Adipocyte (in vitro differentiated cells): ENCODE results near the gene NDUFB7.
A peak's percentile ranks its signal among the peaks of the same experiment; 100 is the strongest.
"Not testable (repeated sequence)": the region's sequence is repeated elsewhere in the genome, so short reads cannot be mapped to it uniquely, and the experiment has no call there.

Experiments
- DNase-seq: peaks from one replicate; pipeline ENCODE4 v3.0.0-alpha.2; 2015; ENCODE audit warnings: low read depth
- H3K27me3 ChIP-seq: replicated peaks from 2 replicates; pipeline ENCODE4 v1.7.0; 2013; ENCODE audit warnings: mild to moderate bottlenecking, low read length, moderate library complexity; ENCODE audit not compliant: control insufficient read depth, insufficient read depth
- H3K36me3 ChIP-seq: 2 replicates; pipeline ENCODE4 v1.7.0; 2013; ENCODE audit warnings: low read length, mild to moderate bottlenecking, moderate library complexity; ENCODE audit not compliant: control insufficient read depth, insufficient read depth, severe bottlenecking
- H3K4me1 ChIP-seq: 2 replicates; pipeline ENCODE4 v1.7.0; 2013; ENCODE audit warnings: mild to moderate bottlenecking, low read length, moderate library complexity; ENCODE audit not compliant: control insufficient read depth, insufficient read depth
- H3K4me3 ChIP-seq: 2 replicates; pipeline ENCODE4 v1.7.0; 2013; ENCODE audit warnings: mild to moderate bottlenecking, low read length, moderate library complexity
- H3K9ac ChIP-seq: 2 replicates; pipeline ENCODE4 v1.7.0; 2013; ENCODE audit warnings: mild to moderate bottlenecking, low read length, moderate library complexity
- H3K9me3 ChIP-seq: 2 replicates; pipeline ENCODE4 v1.7.0; 2013; ENCODE audit warnings: mild to moderate bottlenecking, low read length, moderate library complexity; ENCODE audit not compliant: control insufficient read depth

Gene NDUFB7

DNA sequence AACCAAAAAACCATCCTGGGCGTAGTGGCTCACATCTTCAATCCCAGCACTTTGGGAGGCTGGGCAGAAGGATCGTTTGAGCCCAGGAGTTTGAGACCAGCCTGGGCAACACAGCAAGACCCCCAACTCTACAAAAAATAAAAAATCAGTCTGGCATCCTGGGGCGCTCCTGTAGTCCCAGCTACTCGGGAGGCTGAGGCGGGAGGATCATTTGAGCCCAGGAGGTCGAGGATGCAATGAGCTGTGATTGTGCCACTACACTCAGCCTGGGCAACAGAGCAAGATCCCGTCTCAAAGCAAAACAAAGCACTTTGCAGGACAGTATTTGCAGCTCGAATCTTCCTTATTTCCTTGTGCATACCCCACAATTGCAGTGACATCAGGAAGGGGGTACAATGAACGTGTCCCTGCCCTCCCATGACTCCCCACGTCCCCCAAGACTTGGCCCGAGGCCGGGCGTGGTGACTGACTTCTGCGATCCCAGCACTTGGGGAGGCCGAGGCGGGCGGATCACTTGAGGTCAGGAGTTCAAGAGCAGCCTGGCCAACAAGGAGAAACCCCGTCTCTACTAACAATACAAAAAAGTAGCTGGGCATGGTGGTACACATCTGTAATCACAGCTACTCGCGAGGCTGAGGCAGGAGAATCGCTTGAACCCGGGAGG, 870 bp downstream of the NDUFB7 start:
- Histone ChIP-seq H3K4me1 (peaks cover 8% of the 10 kb centered on the region), H3K4me3 (peak overlapping the region; percentile 100), H3K9ac (peak overlapping the region; percentile 95), H3K36me3 (peaks cover 8% of the 10 kb centered on the region), H3K9me3 (no peaks in the 10 kb centered on the region), H3K27me3 (no peaks in the 10 kb centered on the region)
- no peak for DNase-seq

DNA sequence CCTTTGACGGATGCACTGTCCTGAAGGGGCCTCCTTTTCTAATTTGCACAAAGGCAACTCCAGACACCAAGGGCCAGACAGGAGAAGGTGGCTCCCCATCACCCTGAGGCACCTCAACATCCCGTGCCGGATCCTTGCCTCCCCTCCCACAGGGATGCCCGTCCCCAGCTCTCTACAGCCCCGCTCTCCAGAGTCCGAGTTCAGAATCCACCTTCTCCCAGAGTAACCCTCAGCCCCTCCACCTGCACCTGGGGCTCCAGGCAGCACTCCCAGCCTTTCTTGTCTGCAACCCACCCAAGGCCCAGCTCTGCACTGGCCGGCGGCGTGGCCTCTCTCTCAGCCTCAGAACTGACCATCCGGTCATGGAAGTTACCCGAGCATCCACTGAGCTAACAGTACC, 4.8 kb downstream of the NDUFB7 start:
- peaks cover 12% of the 10 kb centered on the region for H3K4me1 ChIP-seq
- no peak for DNase-seq
- no peaks in the 10 kb centered on the region for H3K27me3 ChIP-seq
- no peak overlapping the region for H3K9ac ChIP-seq
- no peaks in the 10 kb centered on the region for H3K9me3 ChIP-seq
- H3K4me3 ChIP-seq = no peak overlapping the region
- peaks cover 24% of the 10 kb centered on the region for H3K36me3 ChIP-seq

DNA sequence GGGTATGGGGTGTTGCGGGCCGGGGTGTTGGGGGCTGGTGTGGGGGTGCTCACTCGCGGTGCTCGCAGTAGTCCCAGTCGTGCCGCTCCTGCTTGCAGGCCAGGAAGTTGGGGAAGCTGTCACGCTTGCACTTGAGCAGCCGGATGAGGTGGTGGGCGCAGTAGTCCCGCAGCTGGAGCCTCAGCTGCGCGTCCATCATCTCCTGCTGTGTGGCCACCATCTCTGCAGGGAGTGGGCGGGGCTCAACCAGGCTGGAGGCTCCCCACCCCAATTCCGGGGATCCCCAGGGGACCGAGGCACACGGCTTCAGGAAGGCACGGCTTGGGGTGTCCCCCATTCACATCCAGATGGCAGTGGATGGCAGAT, 5.2 kb downstream of the NDUFB7 start:
- no peak for DNase-seq
- H3K9me3 ChIP-seq = no peaks in the 10 kb centered on the region
- H3K36me3 ChIP-seq = peaks cover 24% of the 10 kb centered on the region
- H3K4me1 ChIP-seq = peaks cover 16% of the 10 kb centered on the region
- no peaks in the 10 kb centered on the region for H3K27me3 ChIP-seq
- no peak overlapping the region for H3K9ac ChIP-seq
- no peak overlapping the region for H3K4me3 ChIP-seq

DNA sequence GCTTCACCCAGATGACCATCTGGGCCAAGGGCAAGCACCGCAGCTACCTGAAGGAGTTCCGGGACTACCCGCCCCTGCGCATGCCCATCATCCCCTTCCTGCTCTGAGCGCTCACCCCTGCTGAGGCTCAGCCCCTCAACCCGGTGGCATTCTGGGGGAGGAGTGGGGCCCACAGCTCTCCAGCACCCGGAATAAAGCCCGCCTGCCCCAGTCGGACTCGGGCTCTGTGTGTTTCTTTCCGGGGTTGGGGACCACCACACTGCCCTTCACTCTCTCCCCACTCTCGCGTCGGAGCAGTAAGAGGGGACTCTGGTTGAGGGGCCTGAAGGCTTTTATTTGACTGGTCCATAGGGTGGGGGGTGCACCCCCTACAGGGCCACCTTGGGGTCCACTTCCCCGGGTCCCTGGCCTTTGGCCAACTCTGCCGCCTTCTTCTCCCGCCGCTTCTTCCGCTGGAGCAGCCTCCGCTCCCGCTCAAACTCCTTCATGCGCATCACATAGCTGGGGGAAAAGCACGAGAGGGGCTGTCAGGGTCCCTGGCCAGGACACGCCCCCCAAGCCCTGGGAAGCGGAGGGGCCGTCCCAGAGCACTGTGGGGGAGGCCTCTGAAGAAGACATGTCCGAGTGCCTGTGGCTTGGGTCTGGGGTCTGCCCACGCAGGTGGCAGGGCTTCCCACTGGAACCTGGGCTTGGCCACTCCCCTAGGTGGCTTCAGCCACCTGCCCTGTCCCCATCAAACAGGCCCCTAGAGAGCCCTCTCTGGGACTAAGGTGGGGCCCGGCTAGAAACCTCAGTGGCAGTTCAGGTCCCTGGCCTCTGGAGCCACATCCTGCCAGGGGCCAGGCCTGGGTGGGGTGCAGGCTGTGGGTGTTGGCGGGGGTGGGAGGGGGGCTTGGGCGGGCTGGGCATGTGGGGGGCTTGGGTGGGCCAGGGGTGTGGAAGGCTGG, 5.8 kb downstream of the NDUFB7 start:
- peaks cover 21% of the 10 kb centered on the region for H3K4me1 ChIP-seq
- no peak overlapping the region for H3K9ac ChIP-seq
- H3K4me3 ChIP-seq = no peak overlapping the region
- no peak for DNase-seq
- H3K27me3 ChIP-seq = no peaks in the 10 kb centered on the region
- H3K9me3 ChIP-seq = no peaks in the 10 kb centered on the region
- H3K36me3 ChIP-seq = peaks cover 24% of the 10 kb centered on the region

DNA sequence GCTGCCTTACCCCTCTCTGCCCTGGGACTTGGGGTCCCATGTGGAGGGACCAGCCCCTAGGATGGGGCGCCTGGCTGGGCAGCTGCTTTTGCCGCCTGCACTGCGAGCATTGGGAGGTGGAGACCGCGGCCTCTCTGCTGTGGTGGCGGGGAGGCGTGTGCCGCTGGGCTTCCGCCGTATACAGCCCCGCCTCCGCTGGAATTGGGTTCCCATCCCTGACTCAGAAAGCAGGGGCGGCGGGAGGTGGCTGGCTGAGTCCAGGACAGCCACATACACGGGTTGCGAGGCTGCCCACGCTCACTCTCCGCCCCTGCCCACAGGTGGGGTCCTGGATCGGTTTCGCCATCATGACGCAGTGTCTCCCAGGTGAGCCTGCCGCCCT, 6.6 kb downstream of the NDUFB7 start:
- no peaks in the 10 kb centered on the region for H3K9me3 ChIP-seq
- no peak for DNase-seq
- H3K4me1 ChIP-seq = peaks cover 22% of the 10 kb centered on the region
- H3K27me3 ChIP-seq = no peaks in the 10 kb centered on the region
- H3K9ac ChIP-seq = no peak overlapping the region
- H3K36me3 ChIP-seq = peaks cover 24% of the 10 kb centered on the region
- H3K4me3 ChIP-seq = no peak overlapping the region

DNA sequence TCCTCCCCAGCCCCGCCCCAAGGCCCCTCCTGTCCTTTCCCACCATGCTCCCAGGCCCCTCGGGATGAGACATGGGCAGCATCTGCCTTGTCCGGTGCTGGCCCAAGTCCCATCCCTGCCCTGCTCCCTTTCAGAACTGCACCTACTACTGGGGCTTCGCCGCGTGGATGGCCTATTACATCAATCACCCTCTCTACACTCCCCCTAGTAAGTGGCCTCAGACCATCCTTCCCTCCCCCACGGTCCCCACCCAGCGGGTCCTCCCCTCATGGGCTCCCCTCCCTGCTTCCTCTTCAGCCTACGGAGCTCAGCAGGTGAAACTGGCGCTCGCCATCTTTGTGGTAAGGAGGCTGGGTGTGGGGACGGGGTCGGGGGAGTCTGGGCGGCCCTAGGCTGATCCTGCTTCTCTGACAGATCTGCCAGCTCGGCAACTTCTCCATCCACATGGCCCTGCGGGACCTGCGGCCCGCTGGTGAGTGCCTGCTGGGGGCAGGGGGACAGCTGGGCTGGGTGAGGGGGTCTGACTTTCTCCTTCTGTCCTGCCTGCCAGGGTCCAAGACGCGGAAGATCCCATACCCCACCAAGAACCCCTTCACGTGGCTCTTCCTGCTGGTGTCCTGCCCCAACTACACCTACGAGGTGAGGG, 7.1 kb downstream of the NDUFB7 start:
- H3K27me3 ChIP-seq, H3K9me3 ChIP-seq, H3K9ac ChIP-seq, DNase-seq, H3K4me3 ChIP-seq: not testable (repeated sequence)
- peaks cover 24% of the 10 kb centered on the region for H3K36me3 ChIP-seq
- H3K4me1 ChIP-seq = peaks cover 27% of the 10 kb centered on the region

DNA sequence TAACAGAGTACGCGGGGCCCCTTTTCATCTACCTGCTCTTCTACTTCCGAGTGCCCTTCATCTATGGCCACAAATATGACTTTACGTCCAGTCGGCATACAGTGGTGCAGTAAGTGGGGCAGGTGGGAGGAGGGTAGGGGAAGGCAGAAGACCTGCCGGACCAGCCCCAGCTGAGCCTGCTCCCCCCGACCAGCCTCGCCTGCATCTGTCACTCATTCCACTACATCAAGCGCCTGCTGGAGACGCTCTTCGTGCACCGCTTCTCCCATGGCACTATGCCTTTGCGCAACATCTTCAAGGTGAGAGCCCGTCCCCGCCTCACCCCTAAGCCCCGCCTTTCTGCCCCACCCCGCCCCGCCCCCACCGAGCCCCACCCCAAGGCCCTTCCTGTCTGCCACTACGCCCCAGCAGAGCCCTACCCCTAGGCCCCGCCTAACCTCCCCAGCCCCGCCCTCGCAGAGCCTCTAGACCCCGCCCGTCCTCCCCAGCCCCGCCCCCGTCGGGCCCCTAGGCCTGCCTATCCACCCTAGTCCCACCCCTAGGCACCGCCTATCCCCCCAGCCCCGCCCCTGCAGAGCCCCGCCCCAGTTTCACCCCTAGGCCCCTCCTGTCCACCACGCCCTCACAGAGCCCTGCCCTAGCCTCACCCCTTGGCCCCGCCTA, 7.7 kb downstream of the NDUFB7 start:
- no peak overlapping the region for H3K9ac ChIP-seq
- H3K4me3 ChIP-seq = no peak overlapping the region
- H3K27me3 ChIP-seq = no peaks in the 10 kb centered on the region
- H3K4me1 ChIP-seq = peaks cover 28% of the 10 kb centered on the region
- H3K9me3 ChIP-seq = no peaks in the 10 kb centered on the region
- DNase-seq = no peak
- peaks cover 24% of the 10 kb centered on the region for H3K36me3 ChIP-seq

DNA sequence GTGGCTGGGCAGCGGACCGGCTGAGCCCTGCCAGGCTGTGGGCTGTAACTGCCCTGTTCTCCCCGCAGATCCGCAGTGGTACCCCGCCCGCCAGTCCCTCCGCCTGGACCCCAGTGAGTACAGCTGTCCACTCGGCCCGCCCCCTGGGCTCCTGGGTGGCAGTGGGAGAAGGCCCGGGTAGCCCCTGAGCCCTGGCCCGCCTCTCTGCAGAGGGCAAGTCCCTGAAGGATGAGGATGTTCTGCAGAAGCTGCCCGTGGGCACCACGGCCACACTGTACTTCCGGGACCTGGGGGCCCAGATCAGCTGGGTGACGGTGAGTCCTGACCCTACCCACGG, 8.3 kb downstream of the NDUFB7 start:
- Histone ChIP-seq H3K4me3 (no peak overlapping the region), H3K36me3 (peaks cover 24% of the 10 kb centered on the region), H3K4me1 (peaks cover 28% of the 10 kb centered on the region), H3K9me3 (no peaks in the 10 kb centered on the region), H3K9ac (no peak overlapping the region), H3K27me3 (no peaks in the 10 kb centered on the region)
- no peak for DNase-seq

DNA sequence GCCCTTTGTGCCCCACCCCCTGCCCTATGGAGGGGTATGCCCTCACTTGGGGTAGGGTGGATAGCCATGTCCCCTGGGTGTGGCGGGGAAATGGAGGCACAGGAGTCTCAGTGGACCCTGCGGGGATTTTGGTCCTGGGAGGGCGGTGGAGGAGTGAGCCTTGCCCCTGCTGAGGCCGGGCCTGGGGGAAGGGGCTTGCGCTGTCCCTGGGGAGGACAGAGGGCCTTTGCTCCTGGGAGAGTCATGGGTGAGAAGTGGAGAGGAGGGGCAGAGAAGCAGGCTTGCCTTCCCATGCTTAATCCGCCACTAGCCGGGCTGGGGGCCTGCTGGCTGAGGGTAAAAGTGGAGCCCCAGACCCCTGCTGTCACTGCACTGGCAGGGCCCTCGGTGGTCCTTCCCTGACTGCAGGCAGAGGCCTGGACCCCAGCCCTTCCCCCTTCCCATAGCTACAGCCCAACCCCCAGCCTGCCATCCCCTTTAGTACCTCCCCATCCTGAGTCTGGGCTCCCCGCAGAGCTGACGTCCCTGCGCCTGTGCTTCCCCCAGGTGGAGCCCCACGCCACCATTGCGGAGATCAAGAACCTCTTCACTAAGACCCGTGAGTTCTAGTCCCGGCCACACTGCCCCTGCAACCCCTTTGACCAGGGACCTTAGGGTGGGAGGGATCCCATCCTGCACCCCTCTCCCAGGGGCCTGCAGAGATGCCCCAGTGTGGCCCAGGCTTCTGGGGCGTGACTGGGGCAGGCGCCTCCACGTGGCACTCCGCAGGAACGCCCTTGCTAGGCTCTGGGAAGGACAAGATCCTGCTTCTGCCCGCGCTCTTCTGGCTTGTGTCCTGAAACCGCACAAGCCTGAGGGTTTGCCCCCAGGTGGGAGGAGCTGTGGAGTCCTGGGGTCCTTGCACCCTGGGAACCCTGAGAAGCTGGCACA, 8.9 kb downstream of the NDUFB7 start:
- no peak for DNase-seq
- H3K9me3 ChIP-seq = no peaks in the 10 kb centered on the region
- peaks cover 28% of the 10 kb centered on the region for H3K4me1 ChIP-seq
- H3K4me3 ChIP-seq = no peak overlapping the region
- H3K9ac ChIP-seq = no peak overlapping the region
- no peaks in the 10 kb centered on the region for H3K27me3 ChIP-seq
- H3K36me3 ChIP-seq = peaks cover 24% of the 10 kb centered on the region

DNA sequence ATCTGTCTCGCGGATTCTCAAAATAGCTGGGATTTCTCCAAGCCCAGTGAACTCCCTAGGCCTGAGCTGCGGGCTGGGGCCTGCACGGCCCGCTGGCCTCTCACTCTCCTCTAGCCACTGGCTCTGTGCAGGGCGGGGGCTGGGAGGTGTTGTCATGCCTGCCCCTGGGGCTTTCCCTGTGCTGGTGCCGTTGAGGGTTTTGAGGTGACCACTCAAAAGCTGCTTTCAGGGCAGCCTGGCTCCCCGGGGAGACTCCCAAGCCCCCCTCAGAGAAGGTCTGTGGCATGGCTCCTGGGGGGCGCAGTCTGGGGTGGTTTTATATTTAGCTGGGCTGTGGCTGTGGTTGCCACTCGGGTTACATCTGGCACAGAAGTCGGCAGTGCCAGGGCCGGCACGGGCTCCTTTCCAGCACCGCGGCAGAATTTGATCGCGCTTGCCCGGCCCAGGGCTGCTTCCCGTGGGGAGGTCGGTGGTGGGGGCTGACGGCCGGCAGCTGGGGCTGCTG, 10.0 kb downstream of the NDUFB7 start:
- Histone ChIP-seq H3K9ac (peak overlapping the region; percentile 79), H3K27me3 (no peaks in the 10 kb centered on the region), H3K4me3 (no peak overlapping the region), H3K36me3 (peaks cover 17% of the 10 kb centered on the region), H3K9me3 (no peaks in the 10 kb centered on the region), H3K4me1 (peaks cover 28% of the 10 kb centered on the region)
- DNase-seq = peak; percentile 14
